Neuronal stem cell (in vitro differentiated cells): ENCODE data around the gene CNIH3.

ENCODE experiments used
- DNase-seq: peaks from one replicate; pipeline ENCODE4 v3.0.0-alpha.2; 2013; ENCODE audit warnings: low spot score
- H2AFZ ChIP-seq: one replicate; pipeline ENCODE4 v1.6.1; 2013; ENCODE audit warnings: mild to moderate bottlenecking, low read length, inconsistent platforms
- H2AK5ac ChIP-seq: 2 replicates; pipeline ENCODE4 v1.6.1; 2013; ENCODE audit warnings: low read depth, mild to moderate bottlenecking, inconsistent platforms, low read length, moderate library complexity, mixed read lengths
- H2BK120ac ChIP-seq: 2 replicates; pipeline ENCODE4 v1.6.1; 2013; ENCODE audit warnings: low read depth, mild to moderate bottlenecking, inconsistent platforms, low read length, moderate library complexity, mixed read lengths
- H2BK12ac ChIP-seq: one replicate; pipeline ENCODE4 v1.6.1; 2013; ENCODE audit warnings: low read length, inconsistent platforms
- H2BK15ac ChIP-seq: 2 replicates; pipeline ENCODE4 v1.6.1; 2013; ENCODE audit warnings: mild to moderate bottlenecking, low read length, inconsistent platforms, mixed read lengths
- H2BK5ac ChIP-seq: one replicate; pipeline ENCODE4 v1.6.1; 2013; ENCODE audit warnings: inconsistent platforms, mild to moderate bottlenecking, low read length, moderate library complexity
- H3K14ac ChIP-seq: one replicate; pipeline ENCODE4 v1.6.1; 2013; ENCODE audit warnings: low read length, inconsistent platforms
- H3K18ac ChIP-seq: 2 replicates; pipeline ENCODE4 v1.6.1; 2013; ENCODE audit warnings: low read length, inconsistent platforms
- H3K23ac ChIP-seq: 2 replicates; pipeline ENCODE4 v1.6.1; 2013; ENCODE audit warnings: low read depth, mild to moderate bottlenecking, mixed read lengths, low read length, inconsistent platforms; ENCODE audit not compliant: poor library complexity
- H3K27ac ChIP-seq: replicated peaks from 3 replicates; pipeline ENCODE4 v1.5.1; 2013; ENCODE audit warnings: low read length, inconsistent platforms
- H3K27me3 ChIP-seq, 3 experiments: 2 replicates each; pipeline ENCODE4 v1.6.1; 2013; ENCODE audit warnings: low read length in 3 of 3, mild to moderate bottlenecking in 2 of 3, inconsistent platforms in 1 of 3, low read depth in 1 of 3, mixed read lengths in 1 of 3, moderate library complexity in 1 of 3; ENCODE audit not compliant: control insufficient read depth in 3 of 3, insufficient read depth in 3 of 3
- H3K36me3 ChIP-seq, 2 donors: replicated peaks in 1 of 2; 2 replicates each; pipeline ENCODE4 v1.6.1; 2013; ENCODE audit warnings: low read length in 2 of 2; ENCODE audit not compliant: control insufficient read depth in 2 of 2, insufficient read depth in 2 of 2
- H3K4ac ChIP-seq: 2 replicates; pipeline ENCODE4 v1.6.1; 2013; ENCODE audit warnings: inconsistent platforms, mild to moderate bottlenecking, low read length, moderate library complexity
- H3K4me1 ChIP-seq, 2 donors: 1 replicate in 1 of 2; 2 replicates in 1 of 2; pipeline ENCODE4 v1.6.1; 2013; ENCODE audit warnings: low read length in 2 of 2, low read depth in 1 of 2; ENCODE audit not compliant: control insufficient read depth in 2 of 2, insufficient read depth in 1 of 2
- H3K4me2 ChIP-seq: one replicate; pipeline ENCODE4 v1.6.1; 2013; ENCODE audit warnings: mild to moderate bottlenecking, low read length, inconsistent platforms; ENCODE audit not compliant: insufficient read depth, poor library complexity, severe bottlenecking
- H3K4me3 ChIP-seq, 2 donors: 2 replicates each; pipeline ENCODE4 v1.5.1; 2013; ENCODE audit warnings: low read length in 2 of 2, mild to moderate bottlenecking in 2 of 2, inconsistent platforms in 1 of 2, moderate library complexity in 1 of 2
- H3K79me1 ChIP-seq: one replicate; pipeline ENCODE4 v1.6.1; 2013; ENCODE audit warnings: low read depth, mild to moderate bottlenecking, inconsistent platforms, low read length, moderate library complexity
- H3K9ac ChIP-seq: one replicate; pipeline ENCODE4 v1.6.1; 2013; ENCODE audit warnings: mild to moderate bottlenecking, low read depth, low read length, inconsistent platforms; ENCODE audit not compliant: poor library complexity
- H3K9me3 ChIP-seq, 2 donors: replicated peaks in 1 of 2; 2 replicates each; pipeline versions ENCODE3 to v1.6.1; 2013; ENCODE audit warnings: low read length in 2 of 2, mild to moderate bottlenecking in 2 of 2, inconsistent platforms in 1 of 2, low read depth in 1 of 2, mixed read lengths in 1 of 2, moderate library complexity in 1 of 2; ENCODE audit not compliant: control insufficient read depth in 2 of 2, insufficient read depth in 1 of 2
- H4K8ac ChIP-seq: one replicate; pipeline ENCODE4 v1.6.1; 2013; ENCODE audit warnings: low read depth, mild to moderate bottlenecking, inconsistent platforms, low read length, moderate library complexity
- H4K91ac ChIP-seq: one replicate; pipeline ENCODE4 v1.6.1; 2013; ENCODE audit warnings: low read length, low read depth, mild to moderate bottlenecking, inconsistent platforms; ENCODE audit not compliant: poor library complexity
- WGBS, 2 donors: extraction: QIAGEN DNeasy Blood & Tissue Kit; methylation state at CpG; one replicate each; pipeline ENCODE4 v1.1.7; 2013; ENCODE audit warnings: missing lambda C conversion rate in 2 of 2, mixed read lengths in 1 of 2; ENCODE audit not compliant: insufficient read length in 2 of 2, insufficient replicate concordance in 1 of 2; ENCODE audit errors: extremely low coverage in 2 of 2; 5-methylcytosine and 5-hydroxymethylcytosine counted together

The CNIH3 gene

DNA sequence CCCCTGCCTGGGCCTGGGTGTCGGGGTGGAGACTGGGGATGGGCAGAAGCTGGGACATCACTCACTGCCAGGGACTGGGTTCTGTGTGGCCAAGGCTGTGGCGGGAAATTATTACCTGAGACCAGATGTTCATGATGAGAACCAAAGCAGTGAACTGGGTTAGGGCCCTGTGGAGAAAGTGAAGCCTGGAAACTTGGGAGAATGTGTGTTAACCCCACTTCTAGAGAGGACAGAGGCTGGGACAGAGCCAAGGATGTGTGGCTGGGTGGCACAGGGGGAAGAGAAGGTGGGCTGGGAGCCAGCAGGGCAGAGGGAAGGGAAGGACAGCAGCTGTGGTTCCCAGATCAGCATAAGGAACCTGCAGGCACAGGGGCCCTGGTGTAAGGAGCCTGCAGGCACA lies 31.3 kb downstream of the CNIH3 start:
- Histone ChIP-seq H3K36me3 (no peaks in the 10 kb centered on the region), H2BK5ac (no peak overlapping the region), H3K4me1 (no peaks in the 10 kb centered on the region), H3K23ac (no peak overlapping the region), H2BK120ac (no peak overlapping the region), H3K4me3 (no peak overlapping the region), H3K79me1 (no peaks in the 10 kb centered on the region), H2BK12ac (no peak overlapping the region), H3K27ac (no peak overlapping the region), H3K9me3 (no peaks in the 10 kb centered on the region), H4K91ac (no peak overlapping the region), H3K27me3 (no peaks in the 10 kb centered on the region), H2AK5ac (no peak overlapping the region), H2BK15ac (no peak overlapping the region), H3K9ac (no peak overlapping the region), H3K14ac (no peak overlapping the region), H3K4ac (no peak overlapping the region), H3K18ac (peak overlapping the region; percentile 58), H4K8ac (no peak overlapping the region), H2AFZ (no peak overlapping the region), H3K4me2 (no peak overlapping the region)
- no CpG with 5 or more reads among the region's 2 CpGs for WGBS, 2 donors
- no peak for DNase-seq

DNA sequence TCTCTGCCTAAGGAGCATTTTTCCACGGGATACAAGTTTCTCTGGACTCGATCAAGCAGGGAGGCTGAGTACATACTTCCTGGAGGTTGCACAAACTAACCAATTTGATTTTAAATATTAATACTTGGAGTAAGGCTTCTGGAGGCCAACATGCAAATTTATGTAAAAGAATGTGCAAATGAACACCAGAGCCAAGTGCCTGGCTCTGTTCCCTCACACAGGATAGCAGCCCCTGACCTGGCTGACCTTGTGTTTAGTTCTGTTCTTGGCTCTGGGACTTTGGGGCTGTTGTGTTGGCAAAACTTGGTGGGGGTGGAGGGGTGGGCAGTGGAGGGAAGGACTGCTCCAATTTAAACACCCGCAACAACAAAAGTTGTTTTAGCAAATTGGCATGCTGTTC lies 34.2 kb downstream of the CNIH3 start:
- Histone ChIP-seq H3K4me1 (no peaks in the 10 kb centered on the region), H4K8ac (no peak overlapping the region), H2BK5ac (no peak overlapping the region), H3K27me3 (no peaks in the 10 kb centered on the region), H3K9ac (no peak overlapping the region), H4K91ac (no peak overlapping the region), H3K4me2 (no peak overlapping the region), H3K27ac (no peak overlapping the region), H3K36me3 (no peaks in the 10 kb centered on the region), H3K23ac (no peak overlapping the region), H2BK15ac (no peak overlapping the region), H3K9me3 (no peaks in the 10 kb centered on the region), H3K18ac (no peak overlapping the region), H2AFZ (no peak overlapping the region), H3K4me3 (no peak overlapping the region), H2BK120ac (no peak overlapping the region), H3K79me1 (no peaks in the 10 kb centered on the region), H2BK12ac (no peak overlapping the region), H3K14ac (no peak overlapping the region), H2AK5ac (no peak overlapping the region), H3K4ac (no peak overlapping the region)
- WGBS, 2 donors, result no CpG with 5 or more reads among the region's 3 CpGs
- no peak for DNase-seq

DNA sequence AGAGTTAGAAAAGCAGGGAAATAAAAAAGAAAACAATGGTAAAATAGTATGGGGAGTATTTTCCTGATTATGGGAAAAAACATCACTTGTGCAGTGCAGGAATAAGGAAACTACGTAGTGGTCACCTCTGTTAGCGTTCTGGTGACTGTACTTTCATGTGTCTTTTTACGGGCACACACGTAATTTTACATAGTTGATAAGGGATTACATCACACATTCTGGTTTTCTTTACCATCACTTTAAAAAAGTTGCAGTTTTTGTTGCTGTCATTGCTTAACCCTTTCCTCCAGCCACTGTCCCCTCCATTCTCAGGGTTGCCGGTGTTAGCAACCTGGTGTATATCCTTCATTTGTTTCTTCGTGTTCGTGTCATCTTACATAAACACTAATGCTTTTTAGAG lies 35.1 kb downstream of the CNIH3 start:
- no peak overlapping the region for H3K4ac ChIP-seq
- no peak overlapping the region for H4K8ac ChIP-seq
- H3K18ac ChIP-seq, result no peak overlapping the region
- H4K91ac ChIP-seq, result no peak overlapping the region
- H3K23ac ChIP-seq, result no peak overlapping the region
- H3K4me3 ChIP-seq, result no peak overlapping the region
- no peak overlapping the region for H2AFZ ChIP-seq
- H3K4me1 ChIP-seq, result no peaks in the 10 kb centered on the region
- H2BK15ac ChIP-seq, result no peak overlapping the region
- DNase-seq, result no peak
- no peak overlapping the region for H2AK5ac ChIP-seq
- H3K14ac ChIP-seq, result no peak overlapping the region
- no peak overlapping the region for H2BK5ac ChIP-seq
- H2BK12ac ChIP-seq, result no peak overlapping the region
- H2BK120ac ChIP-seq, result no peak overlapping the region
- no peaks in the 10 kb centered on the region for H3K79me1 ChIP-seq
- H3K4me2 ChIP-seq, result no peak overlapping the region
- no peaks in the 10 kb centered on the region for H3K36me3 ChIP-seq
- H3K27me3 ChIP-seq, result no peaks in the 10 kb centered on the region
- no peak overlapping the region for H3K9ac ChIP-seq
- H3K9me3 ChIP-seq, result no peaks in the 10 kb centered on the region
- no peak overlapping the region for H3K27ac ChIP-seq
- no CpG with 5 or more reads among the region's 7 CpGs for WGBS, 2 donors

DNA sequence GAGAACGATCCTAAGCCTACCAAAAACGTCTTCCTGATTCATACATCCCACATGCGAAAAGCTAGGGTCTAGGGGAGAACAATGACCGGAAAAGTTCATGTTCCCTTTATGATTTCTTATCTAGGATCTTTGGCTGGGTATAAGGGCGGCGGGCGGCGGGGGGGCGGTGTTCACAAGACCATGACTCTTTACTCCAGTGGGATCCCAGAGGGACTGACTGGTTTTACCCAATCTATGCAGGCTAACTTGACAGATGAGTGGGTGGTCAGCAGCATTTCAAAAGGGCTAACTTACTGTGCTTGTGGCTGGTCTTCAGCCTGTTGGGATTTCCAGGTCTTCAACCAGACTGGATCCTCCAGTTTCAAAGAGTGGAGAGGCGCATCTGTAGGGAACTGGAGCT lies 40.3 kb downstream of the CNIH3 start:
- no peak overlapping the region for H3K14ac ChIP-seq
- H3K79me1 ChIP-seq, result no peaks in the 10 kb centered on the region
- H3K18ac ChIP-seq, result no peak overlapping the region
- no peak overlapping the region for H4K91ac ChIP-seq
- H2BK120ac ChIP-seq, result no peak overlapping the region
- H2BK12ac ChIP-seq, result no peak overlapping the region
- no CpG with 5 or more reads among the region's 10 CpGs for WGBS, 2 donors
- H3K9ac ChIP-seq, result no peak overlapping the region
- no peak overlapping the region for H3K23ac ChIP-seq
- no peak overlapping the region for H3K4ac ChIP-seq
- no peak overlapping the region for H3K4me3 ChIP-seq
- H3K4me1 ChIP-seq, result no peaks in the 10 kb centered on the region
- H3K4me2 ChIP-seq, result no peak overlapping the region
- H4K8ac ChIP-seq, result no peak overlapping the region
- H2BK15ac ChIP-seq, result no peak overlapping the region
- no peaks in the 10 kb centered on the region for H3K27me3 ChIP-seq
- no peaks in the 10 kb centered on the region for H3K9me3 ChIP-seq
- no peak overlapping the region for H3K27ac ChIP-seq
- no peaks in the 10 kb centered on the region for H3K36me3 ChIP-seq
- no peak overlapping the region for H2AK5ac ChIP-seq
- no peak overlapping the region for H2AFZ ChIP-seq
- DNase-seq, result no peak
- no peak overlapping the region for H2BK5ac ChIP-seq
